Neuronal stem cell (in vitro differentiated cells): ENCODE results near the gene CDH15.
"Not testable (repeated sequence)": the region's sequence is repeated elsewhere in the genome, so short reads cannot be mapped to it uniquely, and the experiment has no call there.

Experiments used
- DNase-seq: peaks from one replicate; pipeline ENCODE4 v3.0.0-alpha.2; 2013; ENCODE audit warnings: low spot score
- H2AFZ ChIP-seq: one replicate; pipeline ENCODE4 v1.6.1; 2013; ENCODE audit warnings: mild to moderate bottlenecking, low read length, inconsistent platforms
- H2AK5ac ChIP-seq: 2 replicates; pipeline ENCODE4 v1.6.1; 2013; ENCODE audit warnings: low read depth, mild to moderate bottlenecking, inconsistent platforms, low read length, moderate library complexity, mixed read lengths
- H2BK120ac ChIP-seq: 2 replicates; pipeline ENCODE4 v1.6.1; 2013; ENCODE audit warnings: low read depth, mild to moderate bottlenecking, inconsistent platforms, low read length, moderate library complexity, mixed read lengths
- H2BK12ac ChIP-seq: one replicate; pipeline ENCODE4 v1.6.1; 2013; ENCODE audit warnings: low read length, inconsistent platforms
- H2BK15ac ChIP-seq: 2 replicates; pipeline ENCODE4 v1.6.1; 2013; ENCODE audit warnings: mild to moderate bottlenecking, low read length, inconsistent platforms, mixed read lengths
- H2BK5ac ChIP-seq: one replicate; pipeline ENCODE4 v1.6.1; 2013; ENCODE audit warnings: inconsistent platforms, mild to moderate bottlenecking, low read length, moderate library complexity
- H3K14ac ChIP-seq: one replicate; pipeline ENCODE4 v1.6.1; 2013; ENCODE audit warnings: low read length, inconsistent platforms
- H3K18ac ChIP-seq: 2 replicates; pipeline ENCODE4 v1.6.1; 2013; ENCODE audit warnings: low read length, inconsistent platforms
- H3K23ac ChIP-seq: 2 replicates; pipeline ENCODE4 v1.6.1; 2013; ENCODE audit warnings: low read depth, mild to moderate bottlenecking, mixed read lengths, low read length, inconsistent platforms; ENCODE audit not compliant: poor library complexity
- H3K27ac ChIP-seq: replicated peaks from 3 replicates; pipeline ENCODE4 v1.5.1; 2013; ENCODE audit warnings: low read length, inconsistent platforms
- H3K27me3 ChIP-seq, 3 experiments: 2 replicates each; pipeline ENCODE4 v1.6.1; 2013; ENCODE audit warnings: low read length in 3 of 3, mild to moderate bottlenecking in 2 of 3, inconsistent platforms in 1 of 3, low read depth in 1 of 3, mixed read lengths in 1 of 3, moderate library complexity in 1 of 3; ENCODE audit not compliant: control insufficient read depth in 3 of 3, insufficient read depth in 3 of 3
- H3K36me3 ChIP-seq, 2 donors: replicated peaks in 1 of 2; 2 replicates each; pipeline ENCODE4 v1.6.1; 2013; ENCODE audit warnings: low read length in 2 of 2; ENCODE audit not compliant: control insufficient read depth in 2 of 2, insufficient read depth in 2 of 2
- H3K4ac ChIP-seq: 2 replicates; pipeline ENCODE4 v1.6.1; 2013; ENCODE audit warnings: inconsistent platforms, mild to moderate bottlenecking, low read length, moderate library complexity
- H3K4me1 ChIP-seq, 2 donors: 1 replicate in 1 of 2; 2 replicates in 1 of 2; pipeline ENCODE4 v1.6.1; 2013; ENCODE audit warnings: low read length in 2 of 2, low read depth in 1 of 2; ENCODE audit not compliant: control insufficient read depth in 2 of 2, insufficient read depth in 1 of 2
- H3K4me2 ChIP-seq: one replicate; pipeline ENCODE4 v1.6.1; 2013; ENCODE audit warnings: mild to moderate bottlenecking, low read length, inconsistent platforms; ENCODE audit not compliant: insufficient read depth, poor library complexity, severe bottlenecking
- H3K4me3 ChIP-seq, 2 donors: 2 replicates each; pipeline ENCODE4 v1.5.1; 2013; ENCODE audit warnings: low read length in 2 of 2, mild to moderate bottlenecking in 2 of 2, inconsistent platforms in 1 of 2, moderate library complexity in 1 of 2
- H3K79me1 ChIP-seq: one replicate; pipeline ENCODE4 v1.6.1; 2013; ENCODE audit warnings: low read depth, mild to moderate bottlenecking, inconsistent platforms, low read length, moderate library complexity
- H3K9ac ChIP-seq: one replicate; pipeline ENCODE4 v1.6.1; 2013; ENCODE audit warnings: mild to moderate bottlenecking, low read depth, low read length, inconsistent platforms; ENCODE audit not compliant: poor library complexity
- H3K9me3 ChIP-seq, 2 donors: replicated peaks in 1 of 2; 2 replicates each; pipeline versions ENCODE3 to v1.6.1; 2013; ENCODE audit warnings: low read length in 2 of 2, mild to moderate bottlenecking in 2 of 2, inconsistent platforms in 1 of 2, low read depth in 1 of 2, mixed read lengths in 1 of 2, moderate library complexity in 1 of 2; ENCODE audit not compliant: control insufficient read depth in 2 of 2, insufficient read depth in 1 of 2
- H4K8ac ChIP-seq: one replicate; pipeline ENCODE4 v1.6.1; 2013; ENCODE audit warnings: low read depth, mild to moderate bottlenecking, inconsistent platforms, low read length, moderate library complexity
- H4K91ac ChIP-seq: one replicate; pipeline ENCODE4 v1.6.1; 2013; ENCODE audit warnings: low read length, low read depth, mild to moderate bottlenecking, inconsistent platforms; ENCODE audit not compliant: poor library complexity
- WGBS, 2 donors: extraction: QIAGEN DNeasy Blood & Tissue Kit; methylation state at CpG; one replicate each; pipeline ENCODE4 v1.1.7; 2013; ENCODE audit warnings: missing lambda C conversion rate in 2 of 2, mixed read lengths in 1 of 2; ENCODE audit not compliant: insufficient read length in 2 of 2, insufficient replicate concordance in 1 of 2; ENCODE audit errors: extremely low coverage in 2 of 2; 5-methylcytosine and 5-hydroxymethylcytosine counted together

CDH15 gene

GRCh38 chr16:89242795-89243200 is 71.2 kb downstream of the CDH15 start:
- Histone ChIP-seq H2AK5ac (no peak overlapping the region), H3K27ac (no peak overlapping the region), H3K4me3 (no peak overlapping the region), H2BK5ac (no peak overlapping the region), H3K23ac (no peak overlapping the region), H3K18ac (no peak overlapping the region), H3K4me1 (peaks cover 0 to 3% of the 10 kb centered on the region in 2 donors), H3K36me3 (no peaks in the 10 kb centered on the region), H3K27me3 (no peaks in the 10 kb centered on the region), H3K9me3 (peaks cover 0 to 2% of the 10 kb centered on the region in 2 donors), H2AFZ (no peak overlapping the region), H3K4me2 (no peak overlapping the region), H3K9ac (no peak overlapping the region), H3K14ac (no peak overlapping the region), H4K8ac (no peak overlapping the region), H2BK15ac (no peak overlapping the region), H2BK12ac (no peak overlapping the region), H4K91ac (no peak overlapping the region), H2BK120ac (no peak overlapping the region), H3K79me1 (peaks cover 3% of the 10 kb centered on the region), H3K4ac (no peak overlapping the region)
- no CpG with 5 or more reads among the region's 12 CpGs for WGBS, 2 donors
- no peak for DNase-seq

GRCh38 chr16:89243664-89244063 is 72.1 kb downstream of the CDH15 start:
- H2AFZ ChIP-seq: no peak overlapping the region
- H2BK12ac ChIP-seq: no peak overlapping the region
- no peak overlapping the region for H2BK120ac ChIP-seq
- peak overlapping the region in 1 of 2 donors; percentile 41 for H3K4me3 ChIP-seq
- H2AK5ac ChIP-seq: no peak overlapping the region
- H2BK15ac ChIP-seq: no peak overlapping the region
- H3K27me3 ChIP-seq: peaks cover 0 to 3% (median 0%) of the 10 kb centered on the region in 3 experiments
- H3K27ac ChIP-seq: no peak overlapping the region
- H3K4me2 ChIP-seq: no peak overlapping the region
- H3K36me3 ChIP-seq: no peaks in the 10 kb centered on the region
- no CpG with 5 or more reads among the region's 5 CpGs for WGBS, 2 donors
- no peak overlapping the region for H3K4ac ChIP-seq
- H3K14ac ChIP-seq: no peak overlapping the region
- no peak overlapping the region for H4K8ac ChIP-seq
- no peak overlapping the region for H3K9ac ChIP-seq
- H3K18ac ChIP-seq: no peak overlapping the region
- peaks cover 0 to 3% of the 10 kb centered on the region in 2 donors for H3K4me1 ChIP-seq
- H3K79me1 ChIP-seq: peaks cover 3% of the 10 kb centered on the region
- H2BK5ac ChIP-seq: no peak overlapping the region
- DNase-seq: no peak
- H3K9me3 ChIP-seq: peaks cover 0 to 4% of the 10 kb centered on the region in 2 donors
- no peak overlapping the region for H4K91ac ChIP-seq
- H3K23ac ChIP-seq: peak overlapping the region; percentile 39

GRCh38 chr16:89244264-89244663 is 72.7 kb downstream of the CDH15 start:
- H3K4ac ChIP-seq: not testable (repeated sequence)
- WGBS, 2 donors: no CpG with 5 or more reads among the region's 13 CpGs

GRCh38 chr16:89244754-89245153 is 73.2 kb downstream of the CDH15 start:
- no peaks in the 10 kb centered on the region for H3K36me3 ChIP-seq
- H3K4me3 ChIP-seq: peak overlapping the region in 1 of 2 donors; percentile 29
- no peak overlapping the region for H3K18ac ChIP-seq
- H3K4me2 ChIP-seq: no peak overlapping the region
- H4K91ac ChIP-seq: no peak overlapping the region
- H2AFZ ChIP-seq: no peak overlapping the region
- no peak overlapping the region for H3K23ac ChIP-seq
- H4K8ac ChIP-seq: no peak overlapping the region
- H3K79me1 ChIP-seq: peaks cover 3% of the 10 kb centered on the region
- H2BK12ac ChIP-seq: no peak overlapping the region
- no peak for DNase-seq
- H3K9me3 ChIP-seq: peaks cover under 1 to 4% of the 10 kb centered on the region in 2 donors
- no peak overlapping the region for H2BK120ac ChIP-seq
- H2BK15ac ChIP-seq: no peak overlapping the region
- H3K4me1 ChIP-seq: peaks cover 0 to 3% of the 10 kb centered on the region in 2 donors
- H3K27ac ChIP-seq: no peak overlapping the region
- no peak overlapping the region for H3K4ac ChIP-seq
- H2AK5ac ChIP-seq: no peak overlapping the region
- no peak overlapping the region for H2BK5ac ChIP-seq
- no peak overlapping the region for H3K14ac ChIP-seq
- no CpG with 5 or more reads among the region's 12 CpGs for WGBS, 2 donors
- peaks cover 0 to 3% (median 0%) of the 10 kb centered on the region in 3 experiments for H3K27me3 ChIP-seq
- peak overlapping the region; percentile 70 for H3K9ac ChIP-seq

More at GRCh38 chr16:89244264-89244663, 72.7 kb downstream of the CDH15 start:
- not testable (repeated sequence) for H3K23ac ChIP-seq, H2BK15ac ChIP-seq, H3K4me3 ChIP-seq, H2BK120ac ChIP-seq, H3K79me1 ChIP-seq, H2BK12ac ChIP-seq, H3K4me2 ChIP-seq, H3K27ac ChIP-seq, H2AK5ac ChIP-seq, H3K9me3 ChIP-seq, H2AFZ ChIP-seq, H3K36me3 ChIP-seq, H3K4me1 ChIP-seq, H3K27me3 ChIP-seq, H3K14ac ChIP-seq, H3K9ac ChIP-seq, H4K91ac ChIP-seq, H2BK5ac ChIP-seq, H4K8ac ChIP-seq, H3K18ac ChIP-seq, DNase-seq
